Psoas muscle (tissue), 8 donors: ENCODE results near the gene ABT1. TPM values are rescaled to one million over a fixed set of nuclear protein-coding genes. Genes with fewer than 3 reads are reported as not detected.

Source experiments
- ATAC-seq, 4 donors: fragments of 200-7000 bp; cut with Tn5 transposase; one replicate each; pipeline ENCODE4 v1.9.1; 2020; ENCODE audit warnings: moderate library complexity in 3 of 4, mild to moderate bottlenecking in 2 of 4
- DNase-seq, 2 donors: peaks; one replicate each; pipeline ENCODE4 v3.0.0-alpha.2; 2020
- H3K27ac ChIP-seq: fragments of 200-600 bp; one replicate; pipeline ENCODE4 v1.8.0; 2022
- H3K27me3 ChIP-seq, 3 donors: fragments of 200-600 bp in 1 of 3; one replicate each; pipeline versions ENCODE4 v1.6.1 to v1.8.0; 2013 to 2022; ENCODE audit warnings: low read length in 2 of 3, mild to moderate bottlenecking in 2 of 3, moderate library complexity in 1 of 3; ENCODE audit not compliant: insufficient read depth in 3 of 3
- H3K36me3 ChIP-seq, 2 donors: fragments of 200-600 bp in 1 of 2; one replicate each; pipeline versions ENCODE4 v1.6.1 to v1.8.0; 2013 to 2022; ENCODE audit warnings: low read depth in 1 of 2, mild to moderate bottlenecking in 1 of 2, moderate library complexity in 1 of 2; ENCODE audit not compliant: insufficient read depth in 1 of 2
- H3K4me1 ChIP-seq: fragments of 200-600 bp; one replicate; pipeline ENCODE4 v1.8.0; 2022
- H3K4me3 ChIP-seq: fragments of 200-600 bp; one replicate; pipeline ENCODE4 v1.8.0; 2022; ENCODE audit warnings: mild to moderate bottlenecking
- H3K9me3 ChIP-seq: fragments of 200-600 bp; one replicate; pipeline ENCODE4 v1.8.0; 2022
- CTCF ChIP-seq: fragments of 200-600 bp; IDR thresholded peaks from one replicate; pipeline ENCODE4 v1.8.0; 2022; ENCODE audit warnings: antibody characterized with exemption
- whole genome bisulfite sequencing, 3 donors: extraction: QIAGEN DNeasy Blood & Tissue Kit; methylation state at CpG; one replicate each; pipeline versions ENCODE4 v1.1.6 to v1.1.7; 2013; 5-methylcytosine and 5-hydroxymethylcytosine counted together
- intact Hi-C, 2 donors: fragments of 100-400 bp; cut with DNase I; formaldehyde crosslinking; loops; one replicate each; pipeline versions ENCODE4 v1.11.0 to v1.14.2; 2022
- polyA plus RNA-seq, 3 donors: library from polyadenylated mRNA; stranded (reverse); fragments of 200-250 nt; gene quantifications; one replicate each; pipeline ENCODE4 v1.2.3, GENCODE V29; 2013
- total RNA-seq, 4 donors: library from RNA; stranded (reverse); fragmentation: NEBNext Ultra II Directional in 2 of 4; extraction: Animal tissue kit (Norgen Biotek cat#: 25700) in 2 of 4; gene quantifications; one replicate each; pipeline versions ENCODE4 v1.2.1 to v1.2.4, GENCODE V29; 2021 to 2023
- donor health status: healthy with polysubstance abuse.
- donor health status: DM: no; HTN: no; CAD: no; lungs with moderate emphysema.
- donor health status: Bipolar disorder and iron deficiency.
- donor health status: healthy.
- donor health status: DM: yes; HTN: yes; CAD: no.
- donor health status: DM: no; HTN: no; CAD: no.
- donor health status: DM: no; HTN: no; CAD: no.
- donor health status: DM: yes; HTN: yes; CAD: no.

The ABT1 gene
- total and polyA plus RNA-seq, 7 donors, result 6.2 to 18.4 (median 10.3) TPM

GRCh38 chr6:26570027-26570809, 26.5 kb upstream of the ABT1 start:
- Histone ChIP-seq H3K4me3 (no peak overlapping the region), H3K9me3 (no peaks in the 10 kb centered on the region), H3K4me1 (peaks cover 7% of the 10 kb centered on the region), H3K27me3 (no peaks in the 10 kb centered on the region), H3K36me3 (no peaks in the 10 kb centered on the region), H3K27ac (no peak overlapping the region)
- WGBS, 3 donors, result 80 to 82% (median 80%) methylated on average over 21 of the region's 21 CpGs
- no peak for TF ChIP-seq CTCF
- DNase-seq (no peak), ATAC-seq (no peak)
- intact Hi-C loops, result no loop called here

GRCh38 chr6:26571592-26572296, 25.0 kb upstream of the ABT1 start:
- ATAC-seq (peak; percentile 59 to 75 (median 71)), DNase-seq (no peak)
- H3K27me3 ChIP-seq, result peaks cover 0 to 3% (median 0%) of the 10 kb centered on the region in 3 donors
- 4 to 6% (median 6%) methylated on average over 24 of the region's 24 CpGs for WGBS, 3 donors
- intact Hi-C loops, result no loop called here
- peak overlapping the region; percentile 20 for H3K27ac ChIP-seq
- no peak for TF ChIP-seq CTCF
- no peaks in the 10 kb centered on the region for H3K9me3 ChIP-seq
- H3K4me3 ChIP-seq, result peak overlapping the region; percentile 57
- no peaks in the 10 kb centered on the region for H3K36me3 ChIP-seq
- peaks cover 7% of the 10 kb centered on the region for H3K4me1 ChIP-seq

- no peak for TF ChIP-seq CTCF
- Histone ChIP-seq H3K36me3 (no peaks in the 10 kb centered on the region), H3K4me1 (peaks cover 6% of the 10 kb centered on the region), H3K4me3 (no peak overlapping the region), H3K9me3 (no peaks in the 10 kb centered on the region), H3K27me3 (peaks cover 0 to 11% (median 3%) of the 10 kb centered on the region in 3 donors), H3K27ac (no peak overlapping the region)
- WGBS, 3 donors, result 55 to 62% (median 61%) methylated on average over 10 of the region's 10 CpGs
- intact Hi-C loops, result no loop called here
- DNase-seq (no peak), ATAC-seq (no peak)
Observed at GRCh38 chr6:26575494-26575939, 21.2 kb upstream of the ABT1 start.

- H3K36me3 ChIP-seq, result no peaks in the 10 kb centered on the region
- H3K27me3 ChIP-seq, result peaks cover 0 to 18% (median 3%) of the 10 kb centered on the region in 3 donors
- intact Hi-C loops, result no loop called here
- no peak overlapping the region for H3K27ac ChIP-seq
- ATAC-seq, result no peak
- H3K9me3 ChIP-seq, result no peaks in the 10 kb centered on the region
- TF ChIP-seq CTCF, result no peak
- no peak for DNase-seq
- WGBS, 3 donors, result 54 to 61% (median 57%) methylated on average over 7 of the region's 7 CpGs
- H3K4me3 ChIP-seq, result peak overlapping the region; percentile 48
- H3K4me1 ChIP-seq, result peaks cover 6% of the 10 kb centered on the region
Observed at GRCh38 chr6:26576407-26576843, 20.3 kb upstream of the ABT1 start.
